ENCODE measurements around the gene ATP5PD. TPM values are rescaled to one million over a fixed set of nuclear protein-coding genes. Genes with fewer than 3 reads are reported as not detected.

The ATP5PD gene
- total RNA-seq, 1 experiment from 2014 or later = 344 TPM

GRCh38 chr17:75019146-75019545 is 27.6 kb downstream of the ATP5PD start:
- no peaks in the 10 kb centered on the region for H3K23me2 ChIP-seq (ENCODE audit: insufficient read length, low read depth, low read length, poor library complexity, severe bottlenecking)
- H3K79me2 ChIP-seq (ENCODE audit: insufficient read depth, low read length) = no peaks in the 10 kb centered on the region
- H3K27me3 Mint-ChIP-seq (ENCODE audit: low read depth) = no peaks in the 10 kb centered on the region
- no peak overlapping the region for H3K4ac ChIP-seq (ENCODE audit: low read depth, low read length)
- H4K91ac ChIP-seq (ENCODE audit: insufficient read length, low read depth, low read length) = no peak overlapping the region
- H2BK20ac ChIP-seq (ENCODE audit: low read depth, low read length, poor library complexity, severe bottlenecking) = no peak overlapping the region
- H3K4me1 Mint-ChIP-seq = no peaks in the 10 kb centered on the region
- H2BK120ac ChIP-seq (ENCODE audit: low read depth, low read length, poor library complexity, severe bottlenecking) = no peak overlapping the region
- H3K9me3 ChIP-seq (ENCODE audit: control insufficient read depth, low read depth, low read length) = no peaks in the 10 kb centered on the region
- H4K8ac ChIP-seq (replicated peaks; ENCODE audit: insufficient read length, low read depth, low read length) = no peak overlapping the region
- no peaks in the 10 kb centered on the region for H3K9me3 Mint-ChIP-seq
- no peaks in the 10 kb centered on the region for H3K79me1 ChIP-seq (ENCODE audit: insufficient read depth, low read depth, low read length, poor library complexity, severe bottlenecking)
- TF ChIP-seq CTCF (conservative IDR thresholded peaks at IDR 0.05) = no peak
- H3K9ac ChIP-seq (ENCODE audit: extremely low read depth, insufficient read length, low read length) = no peak overlapping the region
- H3K4me2 ChIP-seq (ENCODE audit: insufficient read depth, insufficient read length, low read length) = no peak overlapping the region
- no CpG with 5 or more reads among the region's 5 CpGs for WGBS (ENCODE audit: extremely low coverage, insufficient read length, low lambda C conversion rate)
- no peaks in the 10 kb centered on the region for H3K27me3 ChIP-seq (ENCODE audit: insufficient read depth, low read length)
- H3T11ph ChIP-seq (ENCODE audit: low read length) = no peak overlapping the region
- no peak overlapping the region for H2BK5ac ChIP-seq (ENCODE audit: insufficient read length, low read length)
- no peak overlapping the region for H2BK12ac ChIP-seq (ENCODE audit: insufficient read length, low read depth, low read length)
- H3K14ac ChIP-seq (ENCODE audit: insufficient read depth, low read length) = no peak overlapping the region
- no peak overlapping the region for H3K18ac ChIP-seq (ENCODE audit: insufficient read length, low read depth, low read length)
- no peak overlapping the region for H2AFZ ChIP-seq (ENCODE audit: low read length)
- no peak overlapping the region for H4K5ac ChIP-seq (ENCODE audit: insufficient read length, low read depth, low read length)
- no peak overlapping the region for H3K56ac ChIP-seq (ENCODE audit: insufficient read length, low read depth, low read length)
- H3K27ac Mint-ChIP-seq = no peak overlapping the region
- no peak overlapping the region for H3K23ac ChIP-seq (ENCODE audit: insufficient read length, low read depth, low read length)
- no peak overlapping the region for H3K27ac ChIP-seq (ENCODE audit: insufficient read length, low read depth, low read length)
- H3K4me3 Mint-ChIP-seq = no peak overlapping the region
- H2AK5ac ChIP-seq (ENCODE audit: insufficient read length, low read length) = no peak overlapping the region
- no peak overlapping the region for H2BK15ac ChIP-seq (ENCODE audit: low read depth, low read length)
- no peak for DNase-seq
- H3K36me3 Mint-ChIP-seq (ENCODE audit: insufficient read depth in 1 of 3, low read depth in 3 of 3) = peaks cover 27 to 47% (median 47%) of the 10 kb centered on the region in 3 experiments; a peak in 6 of 7 replicates
- H3K4me1 ChIP-seq (ENCODE audit: insufficient read depth, low read length) = no peaks in the 10 kb centered on the region
- no peaks in the 10 kb centered on the region for H4K20me1 ChIP-seq (ENCODE audit: control insufficient read depth, insufficient read depth, insufficient read length)
